HG03097 (cell line): ENCODE data around the gene NFATC2.

Source experiments
- ATAC-seq: cut with Tn5 transposase; IDR thresholded peaks from one replicate; pipeline ENCODE4 v1.9.1; 2021; ENCODE audit not compliant: unreplicated experiment, low FRiP score

Gene NFATC2

GRCh38 chr20:51498765-51499540, 43.6 kb downstream of the NFATC2 start:
- no peak for ATAC-seq

- ATAC-seq, result no peak
Observed at GRCh38 chr20:51497542-51498467, 44.7 kb downstream of the NFATC2 start.

GRCh38 chr20:51496964-51497363, 45.6 kb downstream of the NFATC2 start:
- ATAC-seq, result no peak

GRCh38 chr20:51495921-51496545, 46.5 kb downstream of the NFATC2 start:
- no peak for ATAC-seq

GRCh38 chr20:51495291-51495690, 47.2 kb downstream of the NFATC2 start:
- no peak for ATAC-seq

GRCh38 chr20:51494241-51495110, 48.0 kb downstream of the NFATC2 start:
- no peak for ATAC-seq

- no peak for ATAC-seq
Observed at GRCh38 chr20:51493346-51493791, 49.1 kb downstream of the NFATC2 start.

GRCh38 chr20:51492167-51493092, 50.1 kb downstream of the NFATC2 start:
- no peak for ATAC-seq

GRCh38 chr20:51491393-51491792, 51.1 kb downstream of the NFATC2 start:
- no peak for ATAC-seq

GRCh38 chr20:51490635-51491034, 51.9 kb downstream of the NFATC2 start:
- no peak for ATAC-seq

GRCh38 chr20:51489611-51490010, 52.9 kb downstream of the NFATC2 start:
- ATAC-seq, result no peak

- no peak for ATAC-seq
Observed at GRCh38 chr20:51488331-51488730, 54.2 kb downstream of the NFATC2 start.

- no peak for ATAC-seq
Observed at GRCh38 chr20:51487565-51488268, 54.8 kb downstream of the NFATC2 start.

- ATAC-seq, result no peak
Observed at GRCh38 chr20:51487076-51487475, 55.4 kb downstream of the NFATC2 start.

GRCh38 chr20:51486197-51487005, 56.1 kb downstream of the NFATC2 start:
- ATAC-seq, result no peak

- no peak for ATAC-seq
Observed at GRCh38 chr20:51484831-51485230, 57.7 kb downstream of the NFATC2 start.

GRCh38 chr20:51484141-51484815, 58.2 kb downstream of the NFATC2 start:
- ATAC-seq, result no peak
